ENCODE results near the gene MRPL48. TPM values are rescaled to one million over a fixed set of nuclear protein-coding genes. Genes with fewer than 3 reads are reported as not detected.

The MRPL48 gene
- total RNA-seq, 1 donor from 2014 or later = 23.3 TPM

DNA sequence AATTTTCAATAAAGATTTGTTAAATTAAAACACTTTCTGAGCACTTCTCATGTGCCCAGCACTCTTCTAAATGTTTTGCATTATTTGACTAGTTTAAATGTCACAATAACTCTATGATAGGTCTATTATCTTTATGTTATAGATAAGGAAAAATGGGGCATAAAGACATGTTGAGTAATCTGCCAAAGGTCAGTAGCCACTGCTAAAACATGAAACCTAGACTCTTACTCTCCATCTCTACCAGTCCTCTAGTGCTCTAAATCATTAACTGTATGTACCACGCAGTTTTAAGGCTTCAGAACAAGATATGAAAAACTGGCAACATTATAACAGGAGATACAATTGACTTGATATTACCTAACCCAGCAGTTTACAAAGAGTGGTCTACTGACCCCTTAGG, 33.7 kb upstream of the MRPL48 start:
- DNase-seq (ENCODE audit: extremely low spot score in 2 of 2) = no peak
- Histone ChIP-seq H3K4me1 (peaks cover 74% of the 10 kb centered on the region), H3K9me3 (no peaks in the 10 kb centered on the region), H3K27ac (no peak overlapping the region), H3K27me3 (no peaks in the 10 kb centered on the region), H3K36me3 (no peaks in the 10 kb centered on the region), H3K4me3 (no peak overlapping the region)
- TF ChIP-seq, protein P1, sequence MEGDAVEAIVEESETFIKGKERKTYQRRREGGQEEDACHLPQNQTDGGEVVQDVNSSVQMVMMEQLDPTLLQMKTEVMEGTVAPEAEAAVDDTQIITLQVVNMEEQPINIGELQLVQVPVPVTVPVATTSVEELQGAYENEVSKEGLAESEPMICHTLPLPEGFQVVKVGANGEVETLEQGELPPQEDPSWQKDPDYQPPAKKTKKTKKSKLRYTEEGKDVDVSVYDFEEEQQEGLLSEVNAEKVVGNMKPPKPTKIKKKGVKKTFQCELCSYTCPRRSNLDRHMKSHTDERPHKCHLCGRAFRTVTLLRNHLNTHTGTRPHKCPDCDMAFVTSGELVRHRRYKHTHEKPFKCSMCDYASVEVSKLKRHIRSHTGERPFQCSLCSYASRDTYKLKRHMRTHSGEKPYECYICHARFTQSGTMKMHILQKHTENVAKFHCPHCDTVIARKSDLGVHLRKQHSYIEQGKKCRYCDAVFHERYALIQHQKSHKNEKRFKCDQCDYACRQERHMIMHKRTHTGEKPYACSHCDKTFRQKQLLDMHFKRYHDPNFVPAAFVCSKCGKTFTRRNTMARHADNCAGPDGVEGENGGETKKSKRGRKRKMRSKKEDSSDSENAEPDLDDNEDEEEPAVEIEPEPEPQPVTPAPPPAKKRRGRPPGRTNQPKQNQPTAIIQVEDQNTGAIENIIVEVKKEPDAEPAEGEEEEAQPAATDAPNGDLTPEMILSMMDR (IDR thresholded peaks at IDR 0.05) = no peak
- no peak for TF ChIP-seq POLR2AphosphoS5 (IDR thresholded peaks at IDR 0.05; ENCODE audit: insufficient read depth in 1 of 2, low read depth in 1 of 2)
- no peak for TF ChIP-seq POLR2A (IDR thresholded peaks at IDR 0.05)
- intact Hi-C loops (cut with DNase I) = no loop called here

DNA sequence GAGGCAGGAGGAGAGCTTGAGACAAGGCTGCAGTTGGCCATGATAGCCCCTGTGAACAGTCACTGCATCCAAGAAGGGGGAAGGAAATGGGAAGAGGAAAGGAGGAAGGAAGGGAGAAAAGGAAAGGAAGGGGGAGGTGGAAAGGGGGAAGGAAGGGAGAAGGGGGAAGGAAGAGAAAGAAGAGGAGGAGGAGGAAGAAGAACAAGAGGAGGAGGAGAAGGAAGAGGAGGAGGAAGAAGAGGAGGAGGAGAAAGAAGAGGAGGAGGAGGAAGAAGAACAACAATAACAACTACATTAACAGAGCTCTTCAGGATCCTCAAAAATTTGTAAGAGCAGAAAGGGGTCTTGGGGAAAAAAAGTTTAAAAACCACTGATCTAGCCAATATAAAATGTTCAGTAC, 32.0 kb upstream of the MRPL48 start:
- DNase-seq (ENCODE audit: extremely low spot score in 2 of 2) = no peak
- H3K36me3 ChIP-seq = no peaks in the 10 kb centered on the region
- no peaks in the 10 kb centered on the region for H3K9me3 ChIP-seq
- TF ChIP-seq, protein P1 (IDR thresholded peaks at IDR 0.05) = no peak
- TF ChIP-seq POLR2A (IDR thresholded peaks at IDR 0.05) (no peak), POLR2AphosphoS5 (IDR thresholded peaks at IDR 0.05; ENCODE audit: insufficient read depth in 1 of 2, low read depth in 1 of 2) (no peak)
- H3K4me3 ChIP-seq = no peak overlapping the region
- H3K4me1 ChIP-seq = peaks cover 67% of the 10 kb centered on the region
- intact Hi-C loops (cut with DNase I) = no loop called here
- H3K27me3 ChIP-seq = no peaks in the 10 kb centered on the region
- H3K27ac ChIP-seq = no peak overlapping the region

DNA sequence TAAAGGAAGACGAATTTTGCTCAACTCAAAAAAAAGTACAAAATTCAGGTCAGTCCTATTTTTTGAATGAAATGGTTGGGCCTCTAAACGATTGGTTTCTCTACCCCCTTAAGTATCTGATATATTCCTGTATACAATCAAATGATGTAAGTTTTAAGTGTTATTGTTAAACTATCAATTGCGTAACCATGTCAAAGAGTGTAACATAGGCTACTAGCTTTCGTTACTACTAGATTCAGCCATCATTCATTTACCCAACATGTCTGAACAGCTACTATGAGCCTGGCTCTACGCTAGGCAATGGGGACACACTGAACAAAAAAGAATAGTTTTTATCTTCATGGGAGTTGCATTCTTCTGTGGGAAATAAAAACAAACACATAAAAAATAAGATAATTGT, 30.1 kb upstream of the MRPL48 start:
- intact Hi-C loops (cut with DNase I) = no loop called here
- DNase-seq (ENCODE audit: extremely low spot score in 2 of 2) = no peak
- TF ChIP-seq POLR2AphosphoS5 (IDR thresholded peaks at IDR 0.05; ENCODE audit: insufficient read depth in 1 of 2, low read depth in 1 of 2) (no peak), POLR2A (IDR thresholded peaks at IDR 0.05) (no peak)
- TF ChIP-seq, protein P1 (IDR thresholded peaks at IDR 0.05) = no peak
- Histone ChIP-seq H3K9me3 (no peaks in the 10 kb centered on the region), H3K27me3 (no peaks in the 10 kb centered on the region), H3K36me3 (no peaks in the 10 kb centered on the region), H3K27ac (no peak overlapping the region), H3K4me1 (peaks cover 52% of the 10 kb centered on the region), H3K4me3 (no peak overlapping the region)

DNA sequence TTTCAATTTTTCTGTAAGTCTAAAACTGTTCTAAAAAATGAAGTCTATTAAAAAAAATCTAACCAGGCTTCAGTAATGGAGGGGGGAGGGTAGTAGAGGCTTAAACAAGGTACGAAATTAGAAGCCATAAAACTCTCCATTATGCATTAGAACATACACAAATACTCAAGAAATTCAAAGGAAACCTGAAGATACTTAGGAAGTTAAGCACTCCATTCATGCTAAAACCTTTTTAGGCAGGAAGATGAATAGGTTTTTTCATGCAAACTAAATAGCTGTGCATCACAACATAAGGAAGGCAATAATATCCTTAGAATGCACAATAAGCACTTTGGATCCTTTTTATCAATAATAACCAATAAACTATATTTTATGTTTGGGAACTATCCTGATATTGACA, 29.2 kb upstream of the MRPL48 start:
- Histone ChIP-seq H3K27ac (peak overlapping the region; percentile 99), H3K4me1 (peaks cover 52% of the 10 kb centered on the region), H3K36me3 (no peaks in the 10 kb centered on the region), H3K4me3 (no peak overlapping the region), H3K27me3 (no peaks in the 10 kb centered on the region), H3K9me3 (no peaks in the 10 kb centered on the region)
- TF ChIP-seq POLR2AphosphoS5 (IDR thresholded peaks at IDR 0.05; ENCODE audit: insufficient read depth in 1 of 2, low read depth in 1 of 2) (no peak), POLR2A (IDR thresholded peaks at IDR 0.05) (no peak)
- TF ChIP-seq, protein P1 (IDR thresholded peaks at IDR 0.05) = no peak
- intact Hi-C loops (cut with DNase I) = no loop called here
- DNase-seq (ENCODE audit: extremely low spot score in 2 of 2) = no peak

DNA sequence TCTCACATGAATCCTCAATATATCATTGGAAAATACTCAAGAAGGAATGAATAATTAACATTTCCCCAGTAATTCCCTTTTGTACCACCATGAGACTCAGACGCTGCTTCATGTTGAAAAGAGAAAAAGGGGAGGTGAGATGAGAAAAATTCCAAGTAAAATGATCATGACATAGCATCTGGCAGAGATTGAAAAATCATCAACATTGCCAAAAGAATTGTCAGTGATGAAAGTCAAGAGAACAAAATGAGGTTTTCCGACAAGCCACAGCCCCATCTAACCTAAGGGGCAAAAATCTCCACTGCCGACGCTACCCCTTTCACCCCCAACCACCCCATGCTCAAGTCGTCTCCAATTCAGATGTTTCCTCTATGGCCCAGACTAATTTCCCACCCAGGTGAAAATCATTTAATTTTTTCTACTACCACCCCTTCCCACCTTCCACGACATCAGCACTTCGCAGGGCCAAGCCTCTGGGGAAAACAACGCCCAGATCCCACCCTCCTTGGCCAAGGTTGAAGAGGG, 28.0 kb upstream of the MRPL48 start:
- Histone ChIP-seq H3K9me3 (no peaks in the 10 kb centered on the region), H3K27ac (peak overlapping the region; percentile 99), H3K4me3 (peak overlapping the region; percentile 69 to 99), H3K4me1 (peaks cover 43% of the 10 kb centered on the region), H3K27me3 (no peaks in the 10 kb centered on the region), H3K36me3 (no peaks in the 10 kb centered on the region)
- TF ChIP-seq, protein P1 (IDR thresholded peaks at IDR 0.05) = no peak
- TF ChIP-seq POLR2A (IDR thresholded peaks at IDR 0.05) = no peak
- TF ChIP-seq POLR2AphosphoS5 (IDR thresholded peaks at IDR 0.05; ENCODE audit: insufficient read depth in 1 of 2, low read depth in 1 of 2) = no peak
- intact Hi-C loops (cut with DNase I) = no loop called here
- DNase-seq (ENCODE audit: extremely low spot score in 2 of 2) = no peak

All from vagina (tissue), 2 donors.